HG03045 (cell line): ENCODE results near the gene FOXF1.

Experiments
- ATAC-seq: cut with Tn5 transposase; IDR thresholded peaks from one replicate; pipeline ENCODE4 v1.9.1; 2021; ENCODE audit warnings: mild to moderate bottlenecking, moderate library complexity; ENCODE audit not compliant: unreplicated experiment

FOXF1 gene

GRCh38 chr16:86554917-86555703, 44.8 kb downstream of the FOXF1 start, which contains the start of gene MTHFSD:
Gene MTHFSD, minus strand, starts transcription at chr16:86555235. Its CDS starts 51 bp downstream, at chr16:86555184.
- ATAC-seq: peak; percentile 83

DNA sequence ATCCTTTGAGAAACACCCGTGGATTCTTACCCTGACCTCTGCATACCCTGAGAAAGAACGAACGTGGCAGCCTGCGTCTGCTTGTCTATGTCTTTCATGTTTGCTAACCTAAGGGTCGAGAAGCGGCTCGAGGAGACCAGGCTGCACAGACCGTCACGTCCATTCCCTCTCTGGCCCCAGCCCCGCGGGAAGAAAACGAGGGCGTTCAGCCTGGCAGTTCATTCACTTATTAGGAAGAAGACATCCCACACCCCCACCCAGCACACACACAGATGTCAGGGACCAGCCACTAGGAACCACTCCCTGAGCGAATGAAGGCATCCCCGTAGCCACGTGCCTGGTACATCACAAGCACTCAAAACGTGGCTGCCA, 45.4 kb downstream of the FOXF1 start:
- ATAC-seq: no peak

DNA sequence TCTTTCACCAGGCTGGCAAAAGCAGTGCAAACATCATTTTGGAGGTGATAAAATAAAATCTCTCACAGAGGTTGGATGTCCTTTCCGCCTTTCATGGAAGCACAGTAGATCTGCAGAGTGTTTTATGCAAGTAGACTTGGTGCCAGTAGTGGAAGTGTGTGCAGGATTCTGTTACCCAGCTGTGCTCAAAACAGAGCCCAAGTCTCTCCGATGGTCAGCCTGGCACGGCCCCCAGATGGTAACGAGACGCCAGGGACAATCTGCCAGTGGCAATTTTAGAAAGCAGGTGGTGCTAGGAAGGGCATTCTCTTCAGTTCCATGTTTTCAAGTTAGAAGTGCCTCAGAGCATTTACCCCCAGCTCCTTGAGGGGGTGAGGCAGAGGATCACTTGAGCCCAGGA, 46.2 kb downstream of the FOXF1 start:
- no peak for ATAC-seq

- no peak for ATAC-seq
Measured at GRCh38 chr16:86557587-86557986, 47.3 kb downstream of the FOXF1 start.

GRCh38 chr16:86558355-86559193, 48.2 kb downstream of the FOXF1 start:
- ATAC-seq: no peak

- ATAC-seq: no peak
Measured at GRCh38 chr16:86559802-86560305, 49.5 kb downstream of the FOXF1 start.

DNA sequence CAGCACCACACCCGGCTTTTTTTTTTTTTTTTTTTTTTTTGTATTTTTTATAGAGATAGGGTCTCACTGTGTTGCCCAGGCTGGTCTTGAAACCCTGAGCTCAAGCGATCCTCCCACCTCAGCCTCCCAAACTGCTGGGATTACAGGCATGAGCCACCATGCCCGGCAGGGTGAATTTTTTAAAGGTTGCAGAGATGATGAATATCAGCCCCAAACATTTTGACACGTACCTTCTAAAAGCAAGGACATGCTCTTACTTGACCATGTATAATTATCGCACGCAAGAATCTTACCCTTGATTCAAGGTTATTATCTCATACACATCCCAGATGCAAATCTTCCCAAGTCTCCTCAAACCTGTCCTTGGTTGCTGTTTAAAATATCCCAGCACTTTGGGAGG, 52.0 kb downstream of the FOXF1 start:
- no peak for ATAC-seq

GRCh38 chr16:86563469-86564345, 53.4 kb downstream of the FOXF1 start:
- ATAC-seq: peak; percentile 71
